ENCODE measurements around the gene MYO9B.
"Not testable (repeated sequence)": the region's sequence is repeated elsewhere in the genome, so short reads cannot be mapped to it uniquely, and the experiment has no call there.

DNA sequence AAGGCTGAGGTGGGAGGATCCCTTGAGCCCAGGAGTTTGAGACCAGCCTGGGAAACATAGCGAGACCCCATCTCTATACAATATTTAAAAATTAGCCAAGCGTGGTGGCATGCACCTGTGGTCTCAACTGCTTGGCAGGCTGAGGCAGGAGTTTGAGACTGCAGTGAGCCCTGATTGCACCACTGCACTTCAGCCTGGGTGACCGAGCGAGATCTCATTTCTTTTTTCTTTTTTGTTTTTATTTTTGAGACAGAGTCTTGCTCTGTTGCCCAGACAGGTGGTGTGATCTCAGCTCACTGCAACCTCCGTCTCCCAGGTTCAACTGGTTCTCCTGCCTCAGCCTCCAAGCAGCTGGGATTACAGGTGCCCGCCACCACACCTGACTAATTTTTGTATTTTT, 116.2 kb downstream of the MYO9B start:
- not testable (repeated sequence) for TF ChIP-seq EZH2 (IDR thresholded peaks at IDR 0.05; ENCODE audit: low read length, unreplicated experiment); EZH2phosphoT487 (IDR thresholded peaks at IDR 0.05; ENCODE audit: borderline replicate concordance, low read length)
- TF ChIP-seq, protein P1, sequence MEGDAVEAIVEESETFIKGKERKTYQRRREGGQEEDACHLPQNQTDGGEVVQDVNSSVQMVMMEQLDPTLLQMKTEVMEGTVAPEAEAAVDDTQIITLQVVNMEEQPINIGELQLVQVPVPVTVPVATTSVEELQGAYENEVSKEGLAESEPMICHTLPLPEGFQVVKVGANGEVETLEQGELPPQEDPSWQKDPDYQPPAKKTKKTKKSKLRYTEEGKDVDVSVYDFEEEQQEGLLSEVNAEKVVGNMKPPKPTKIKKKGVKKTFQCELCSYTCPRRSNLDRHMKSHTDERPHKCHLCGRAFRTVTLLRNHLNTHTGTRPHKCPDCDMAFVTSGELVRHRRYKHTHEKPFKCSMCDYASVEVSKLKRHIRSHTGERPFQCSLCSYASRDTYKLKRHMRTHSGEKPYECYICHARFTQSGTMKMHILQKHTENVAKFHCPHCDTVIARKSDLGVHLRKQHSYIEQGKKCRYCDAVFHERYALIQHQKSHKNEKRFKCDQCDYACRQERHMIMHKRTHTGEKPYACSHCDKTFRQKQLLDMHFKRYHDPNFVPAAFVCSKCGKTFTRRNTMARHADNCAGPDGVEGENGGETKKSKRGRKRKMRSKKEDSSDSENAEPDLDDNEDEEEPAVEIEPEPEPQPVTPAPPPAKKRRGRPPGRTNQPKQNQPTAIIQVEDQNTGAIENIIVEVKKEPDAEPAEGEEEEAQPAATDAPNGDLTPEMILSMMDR (conservative IDR thresholded peaks at IDR 0.05; ENCODE audit: low read depth, low read length): not testable (repeated sequence)
